HK-2 (cell line): ENCODE measurements around the gene CX3CR1.
"Not testable (repeated sequence)": the region's sequence is repeated elsewhere in the genome, so short reads cannot be mapped to it uniquely, and the experiment has no call there.

ENCODE experiments used
- DNase-seq: peaks from one replicate; pipeline ENCODE4 v3.0.0-alpha.2; 2018; ENCODE audit not compliant: unreplicated experiment

The CX3CR1 gene, protein sequence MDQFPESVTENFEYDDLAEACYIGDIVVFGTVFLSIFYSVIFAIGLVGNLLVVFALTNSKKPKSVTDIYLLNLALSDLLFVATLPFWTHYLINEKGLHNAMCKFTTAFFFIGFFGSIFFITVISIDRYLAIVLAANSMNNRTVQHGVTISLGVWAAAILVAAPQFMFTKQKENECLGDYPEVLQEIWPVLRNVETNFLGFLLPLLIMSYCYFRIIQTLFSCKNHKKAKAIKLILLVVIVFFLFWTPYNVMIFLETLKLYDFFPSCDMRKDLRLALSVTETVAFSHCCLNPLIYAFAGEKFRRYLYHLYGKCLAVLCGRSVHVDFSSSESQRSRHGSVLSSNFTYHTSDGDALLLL

DNA sequence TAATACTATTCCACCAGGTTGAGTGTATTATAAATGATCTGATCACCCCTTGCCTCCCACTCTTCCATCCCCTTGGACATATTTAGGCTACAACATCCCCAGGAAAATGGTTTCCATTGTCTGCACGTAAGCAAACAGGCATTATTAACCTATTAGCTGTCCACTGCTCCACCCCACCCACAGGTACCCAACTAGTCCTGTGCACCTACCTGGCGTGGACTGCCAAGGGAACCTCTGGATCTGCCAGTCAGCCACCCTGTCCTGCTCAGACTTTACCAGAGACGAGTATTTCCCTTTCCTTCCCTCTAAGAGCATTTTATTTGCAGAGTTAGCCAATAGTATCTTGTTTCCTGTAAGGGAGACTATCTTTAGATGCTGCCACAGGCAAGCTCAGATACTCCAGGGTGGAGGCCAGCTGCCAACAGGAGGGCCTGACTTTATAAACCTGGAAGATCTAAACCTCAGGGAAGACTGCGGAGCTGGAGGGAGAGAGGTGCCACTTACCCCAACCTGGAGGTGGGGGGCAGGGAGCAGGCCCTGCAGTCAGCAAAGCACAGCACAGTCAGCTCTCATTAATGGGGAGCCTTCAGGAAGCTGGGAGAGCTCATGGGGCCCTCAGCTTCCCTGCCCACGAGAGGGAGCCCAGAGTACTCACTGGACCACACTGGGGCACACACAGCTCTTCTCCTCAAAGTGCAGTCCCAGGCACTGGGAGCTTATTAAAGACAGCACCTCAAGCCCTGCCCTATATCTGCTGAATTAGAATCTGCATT lies at the start of gene CX3CR1:
CX3CR1 (minus strand) TSS at position 292 of the 773 bp plus-strand sequence. CDS start 13,527 bp downstream, outside the sequence.
- no peak for DNase-seq

DNA sequence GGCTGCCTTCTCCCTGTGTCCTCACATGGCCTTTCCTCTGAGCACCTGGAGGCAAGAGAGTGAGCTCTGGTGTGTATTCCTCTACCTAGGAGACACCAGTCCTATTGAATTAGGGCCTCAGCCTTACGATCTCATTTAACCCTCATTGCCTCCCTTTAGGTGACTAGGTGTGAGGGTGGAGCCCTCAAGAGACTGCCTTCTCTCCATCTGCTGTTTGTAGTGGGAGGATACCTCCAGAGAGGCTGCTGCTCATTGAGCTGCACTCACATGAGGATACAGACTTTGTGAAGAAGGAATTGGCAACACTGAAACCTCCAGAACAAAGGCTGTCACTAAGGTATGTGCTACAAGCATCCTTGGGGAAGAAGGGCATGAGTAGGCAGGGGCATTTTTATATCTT lies 49.7 kb upstream of the CX3CR1 start, which contains the start of gene CCR8:
CCR8 (plus strand) TSS at position 217 of the 400 bp plus-strand sequence. CDS start 2,623 bp downstream, outside the sequence.
- DNase-seq, result no peak

DNA sequence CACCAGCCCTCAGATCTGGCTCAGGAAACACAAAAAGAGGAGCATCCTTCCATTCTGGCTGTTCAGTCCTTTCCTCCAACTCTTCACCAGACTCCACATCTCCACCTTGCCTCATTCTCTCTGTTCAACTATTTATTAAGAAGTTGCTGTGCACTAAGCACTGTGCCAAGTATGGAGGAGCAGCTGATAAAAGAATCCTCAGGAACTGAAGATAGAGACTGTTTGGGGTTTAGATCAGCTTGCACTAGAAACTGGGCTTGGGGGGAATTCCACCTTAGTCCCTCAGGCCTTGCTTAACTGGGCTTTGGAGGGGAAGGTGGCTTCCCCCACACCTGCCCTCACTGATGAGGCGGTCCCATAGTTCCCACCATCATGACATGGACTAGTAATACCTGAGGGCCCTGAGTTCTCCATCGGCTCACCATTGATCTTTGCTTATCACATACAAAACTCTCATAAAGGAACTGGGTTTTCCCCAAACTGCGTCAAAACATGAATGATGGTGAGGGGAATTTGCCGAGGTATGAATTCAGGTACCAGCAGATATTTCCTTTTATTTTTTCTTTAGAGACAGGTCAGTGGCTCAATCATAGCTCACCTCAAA lies 48.0 kb upstream of the CX3CR1 start:
- no peak for DNase-seq

DNA sequence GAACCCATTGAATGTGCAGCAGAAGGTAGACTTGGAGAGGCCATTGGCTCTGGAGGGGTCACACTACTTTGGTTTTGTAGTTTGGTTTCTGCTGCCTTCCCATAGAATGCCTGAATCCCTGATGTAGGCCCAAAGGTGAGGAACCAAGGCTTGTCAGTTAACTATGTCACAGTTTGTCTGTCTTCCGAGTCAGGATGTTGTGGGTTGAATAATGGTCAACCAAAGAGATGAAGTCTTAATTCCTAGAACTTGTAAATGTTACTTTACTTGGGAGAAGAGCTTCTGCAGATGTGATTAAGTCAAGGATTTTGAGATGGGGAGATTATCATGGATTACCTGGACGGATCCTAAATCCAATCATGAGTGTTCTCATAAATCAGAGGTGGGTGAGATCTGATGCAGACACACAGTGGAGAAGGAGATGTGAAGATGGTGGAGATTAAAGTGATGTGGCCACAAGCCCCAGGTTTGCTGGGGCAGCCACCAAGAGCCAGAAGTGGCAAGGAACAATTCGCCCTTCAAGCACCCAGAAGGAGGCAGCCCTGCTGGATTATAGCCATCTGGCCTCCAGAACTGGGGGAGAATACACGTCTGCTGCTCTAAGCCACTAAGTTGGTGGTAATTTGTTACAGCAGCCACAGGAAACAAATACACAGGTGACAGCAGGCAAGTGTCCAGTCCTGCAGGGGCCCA lies 47.4 kb upstream of the CX3CR1 start:
- DNase-seq, result no peak

DNA sequence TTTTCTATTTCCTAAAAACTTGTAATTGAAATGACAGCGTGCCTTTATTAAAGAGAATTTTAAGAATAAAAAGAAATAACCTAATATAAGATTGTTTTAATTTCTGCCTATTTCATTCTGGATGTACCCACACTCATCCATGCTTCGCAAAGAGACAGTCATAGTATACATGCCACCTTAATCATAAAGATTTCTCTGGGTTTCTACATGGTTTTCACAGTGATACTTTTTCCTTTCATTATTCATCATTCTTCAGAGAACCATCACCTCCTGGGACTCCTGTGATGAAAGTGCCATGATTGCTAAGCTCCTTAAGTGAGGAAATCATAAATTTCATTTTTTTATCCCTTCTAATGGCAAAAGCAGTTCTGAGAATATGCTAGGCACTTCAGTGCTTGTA lies 45.4 kb upstream of the CX3CR1 start:
- no peak for DNase-seq

DNA sequence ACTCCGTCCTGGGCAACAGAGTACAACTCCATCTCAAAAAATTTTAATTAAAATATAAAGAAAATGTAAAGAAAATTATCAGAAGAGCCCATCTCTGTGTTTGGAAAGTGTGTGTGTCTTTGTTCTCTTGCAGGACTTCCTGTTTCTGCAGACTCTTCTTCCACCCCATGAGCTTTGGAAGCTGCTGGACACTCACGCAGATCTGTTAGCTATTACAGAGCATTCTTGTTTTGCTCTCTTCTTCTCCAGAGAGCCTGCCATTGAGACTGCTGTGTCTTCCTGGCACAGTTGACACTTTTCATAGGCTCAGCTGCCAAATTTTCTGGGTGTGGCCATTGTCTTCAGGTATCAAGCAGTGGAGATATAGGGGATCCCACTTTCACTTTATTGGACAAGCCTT lies 43.7 kb upstream of the CX3CR1 start:
- no peak for DNase-seq

DNA sequence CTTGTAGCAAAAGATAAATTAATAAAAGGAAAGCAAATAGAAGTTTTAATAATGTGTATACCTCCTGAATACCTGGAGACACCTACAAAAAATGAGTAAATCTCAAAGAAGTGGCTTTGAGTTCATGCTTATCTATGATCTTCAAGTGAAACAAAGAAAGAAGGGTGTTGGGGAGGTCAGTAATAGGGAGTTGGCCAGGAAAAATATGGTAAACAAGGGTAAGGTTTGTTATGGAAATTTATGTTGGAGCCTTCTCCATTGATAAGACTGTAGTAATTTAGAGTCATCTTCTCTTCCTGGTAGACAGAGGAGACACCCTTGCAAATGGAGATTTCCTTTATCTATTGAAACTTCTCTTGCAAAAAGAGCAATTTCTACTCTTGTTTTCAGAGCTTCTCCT lies 43.1 kb upstream of the CX3CR1 start:
- DNase-seq, result no peak

DNA sequence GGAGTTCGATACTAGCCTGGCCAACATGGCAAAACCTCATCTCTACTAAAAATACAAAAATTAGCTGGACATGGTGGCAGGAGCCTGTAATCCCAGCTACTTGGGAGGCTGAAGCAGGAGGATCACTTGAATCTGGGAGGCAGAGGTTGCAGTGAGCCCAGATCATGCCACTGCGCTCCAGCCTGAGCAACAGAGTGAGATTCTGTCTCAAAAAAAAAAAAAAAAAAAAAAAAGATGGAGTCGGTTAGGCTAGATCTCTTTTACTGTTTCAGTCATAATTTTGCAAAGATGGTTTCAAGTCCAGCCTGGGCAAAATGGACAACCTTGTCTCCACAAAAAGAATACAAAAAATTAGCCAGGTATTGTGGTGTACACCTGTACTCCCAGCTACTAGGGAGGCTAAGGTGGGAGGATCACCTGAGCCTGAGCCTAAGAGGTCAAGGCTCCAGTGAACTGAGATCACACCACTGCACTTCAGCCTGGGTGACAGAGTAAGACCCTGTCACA lies 42.4 kb upstream of the CX3CR1 start:
- DNase-seq, result not testable (repeated sequence)

DNA sequence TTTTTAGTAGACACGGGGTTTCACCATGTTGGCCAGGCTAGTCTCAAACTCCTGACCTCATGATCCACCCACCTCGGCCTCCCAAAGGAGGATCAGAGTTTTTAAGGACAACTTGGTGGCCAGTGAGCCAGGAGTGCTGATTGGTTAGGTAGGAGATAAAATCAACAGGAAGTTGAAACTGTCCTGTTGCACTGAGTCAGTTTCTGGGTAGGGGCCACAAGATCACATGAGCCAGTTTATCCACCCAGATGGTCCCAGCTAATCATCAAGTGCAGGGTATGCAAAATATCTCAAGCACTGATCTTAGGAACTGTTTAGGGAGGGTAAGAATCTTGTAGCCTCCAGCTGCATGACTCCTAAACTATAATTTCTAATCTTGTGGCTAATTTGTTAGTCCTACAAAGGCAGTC lies 41.7 kb upstream of the CX3CR1 start:
- not testable (repeated sequence) for DNase-seq

DNA sequence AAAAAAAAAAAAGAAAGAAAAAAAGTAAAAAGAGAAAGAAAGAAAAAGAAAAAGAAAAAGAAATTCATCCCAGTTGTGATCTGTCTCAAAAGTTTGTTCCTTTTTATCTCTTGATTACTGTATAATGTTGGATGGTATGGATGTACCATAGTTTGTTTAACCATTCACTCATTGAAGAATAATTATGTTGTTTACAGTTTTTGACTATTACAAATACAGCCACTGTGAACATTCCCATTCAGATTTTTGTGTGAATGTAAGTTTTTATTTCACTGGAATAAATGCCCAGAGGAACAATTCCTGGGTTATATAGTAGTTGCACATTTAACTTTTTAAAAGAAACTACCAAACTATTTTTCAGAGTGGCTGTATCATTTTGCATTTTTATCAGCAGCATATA lies 39.4 kb upstream of the CX3CR1 start:
- DNase-seq, result no peak

DNA sequence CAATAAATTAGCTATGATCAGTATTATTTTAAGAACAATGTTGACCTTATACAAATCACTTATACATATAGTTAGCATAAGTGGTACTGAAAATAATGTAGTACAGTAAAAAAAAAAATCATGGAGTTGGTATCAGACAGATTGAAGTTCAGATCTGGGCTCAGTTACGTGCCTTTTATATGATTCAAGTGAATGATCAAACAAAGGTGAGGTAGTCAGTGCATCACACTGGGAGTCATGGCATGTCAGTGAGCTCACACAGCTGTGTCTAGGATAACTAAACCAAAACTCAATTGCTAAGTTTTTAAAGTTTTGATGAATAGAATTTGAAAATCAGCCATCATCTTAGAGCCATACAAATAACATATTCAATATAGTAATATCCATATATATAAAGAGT lies 38.5 kb upstream of the CX3CR1 start:
- DNase-seq, result no peak

DNA sequence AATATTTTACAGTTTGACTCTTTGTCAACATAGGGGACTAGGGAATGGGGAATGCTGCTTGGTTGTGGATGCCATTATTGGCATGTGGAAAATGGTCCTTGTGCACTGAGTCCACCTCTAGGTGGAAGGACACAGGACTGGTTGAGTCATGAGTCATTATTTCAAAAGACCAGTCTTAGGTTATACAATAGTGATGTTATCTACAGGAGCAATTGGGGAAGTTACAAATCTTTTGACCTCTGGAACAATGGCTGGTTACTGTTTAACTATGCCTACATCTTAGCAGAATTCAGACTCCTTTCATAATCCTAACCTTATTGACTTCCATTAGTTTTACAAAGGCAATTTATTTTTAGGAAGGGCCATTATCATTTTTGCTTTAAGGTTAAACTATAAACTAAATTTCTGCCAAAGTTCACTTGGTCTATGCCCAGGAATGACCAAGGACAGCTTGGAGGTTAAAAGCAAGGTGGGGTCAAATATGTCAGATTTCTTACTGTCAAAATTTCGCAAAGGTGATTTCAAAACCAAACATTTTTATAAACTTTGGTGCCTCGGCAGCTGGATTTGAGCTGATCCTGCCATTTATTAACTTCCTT lies 37.8 kb upstream of the CX3CR1 start:
- DNase-seq, result no peak

DNA sequence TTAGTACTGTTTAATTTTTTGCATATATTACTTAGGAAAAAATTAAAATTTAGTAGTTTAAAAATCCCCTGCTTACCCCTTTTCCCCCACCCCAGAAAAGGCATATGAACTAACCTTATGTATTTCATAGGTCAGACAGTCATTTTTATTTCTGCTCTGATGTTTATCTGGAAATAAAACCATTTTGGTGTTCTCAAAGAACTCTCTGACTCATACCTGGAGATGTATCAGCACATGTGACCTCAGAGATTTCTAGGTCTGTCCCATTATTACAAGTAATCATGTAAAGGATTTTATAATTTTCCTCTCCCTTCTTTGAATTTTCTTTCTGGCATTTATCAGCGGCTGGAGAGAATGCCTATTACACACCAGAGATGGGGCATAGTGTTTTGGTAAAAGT lies 35.6 kb upstream of the CX3CR1 start:
- DNase-seq, result no peak

DNA sequence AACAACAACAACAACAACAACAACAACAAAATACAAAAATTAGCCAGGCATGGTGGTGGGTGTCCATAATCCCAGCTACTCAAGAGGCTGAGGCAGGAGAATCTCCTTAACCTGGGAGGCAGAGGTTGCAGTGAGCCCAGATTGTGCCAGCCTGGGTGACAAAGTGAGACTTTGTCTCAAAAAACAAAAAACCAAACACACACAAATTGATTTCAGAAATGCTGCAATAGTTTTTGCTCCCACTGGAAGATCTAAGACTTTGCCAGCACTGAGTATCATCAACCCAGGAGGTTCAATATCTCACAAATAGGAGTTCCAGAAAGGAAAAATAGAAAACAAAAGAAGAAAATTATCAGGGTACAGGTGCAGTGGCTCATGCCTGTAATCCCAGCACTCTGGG lies 33.5 kb upstream of the CX3CR1 start:
- no peak for DNase-seq

DNA sequence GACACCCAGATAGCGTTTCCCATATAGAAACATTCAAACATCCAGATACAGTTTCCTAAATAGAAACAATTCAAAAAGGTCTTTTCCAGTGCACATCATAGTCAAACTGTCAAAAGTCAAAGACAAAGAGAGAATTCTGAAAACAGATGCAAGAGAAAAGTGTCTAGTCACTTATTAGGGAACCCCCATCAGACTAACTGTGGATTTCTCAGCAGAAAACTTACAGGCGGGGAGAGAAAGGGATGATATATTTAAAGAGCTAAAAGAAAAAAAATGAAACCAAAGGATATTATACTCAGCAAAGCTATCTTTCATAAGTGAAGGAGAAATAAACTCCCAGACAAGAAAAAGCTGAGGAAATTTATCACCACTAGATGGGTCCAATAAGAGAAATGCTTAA lies 22.3 kb upstream of the CX3CR1 start:
- no peak for DNase-seq

DNA sequence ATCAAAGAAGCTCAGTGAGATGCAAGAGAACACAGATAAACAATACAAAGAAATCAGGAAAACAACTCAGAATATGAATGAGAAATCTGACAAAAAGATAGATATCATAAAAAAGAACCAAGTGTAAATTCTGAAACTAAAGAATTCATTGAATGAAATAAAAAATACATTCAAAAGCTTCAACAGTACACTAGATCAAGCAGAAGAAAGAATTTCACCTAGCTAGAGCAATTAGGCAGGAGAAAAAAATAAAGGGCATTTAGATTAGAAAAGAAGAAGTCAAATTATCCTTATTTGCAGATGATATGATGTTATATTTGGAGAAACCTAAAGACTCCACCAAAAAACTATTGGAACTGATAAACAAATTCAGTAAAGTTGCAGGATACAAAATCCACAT lies 19.4 kb upstream of the CX3CR1 start:
- no peak for DNase-seq

DNA sequence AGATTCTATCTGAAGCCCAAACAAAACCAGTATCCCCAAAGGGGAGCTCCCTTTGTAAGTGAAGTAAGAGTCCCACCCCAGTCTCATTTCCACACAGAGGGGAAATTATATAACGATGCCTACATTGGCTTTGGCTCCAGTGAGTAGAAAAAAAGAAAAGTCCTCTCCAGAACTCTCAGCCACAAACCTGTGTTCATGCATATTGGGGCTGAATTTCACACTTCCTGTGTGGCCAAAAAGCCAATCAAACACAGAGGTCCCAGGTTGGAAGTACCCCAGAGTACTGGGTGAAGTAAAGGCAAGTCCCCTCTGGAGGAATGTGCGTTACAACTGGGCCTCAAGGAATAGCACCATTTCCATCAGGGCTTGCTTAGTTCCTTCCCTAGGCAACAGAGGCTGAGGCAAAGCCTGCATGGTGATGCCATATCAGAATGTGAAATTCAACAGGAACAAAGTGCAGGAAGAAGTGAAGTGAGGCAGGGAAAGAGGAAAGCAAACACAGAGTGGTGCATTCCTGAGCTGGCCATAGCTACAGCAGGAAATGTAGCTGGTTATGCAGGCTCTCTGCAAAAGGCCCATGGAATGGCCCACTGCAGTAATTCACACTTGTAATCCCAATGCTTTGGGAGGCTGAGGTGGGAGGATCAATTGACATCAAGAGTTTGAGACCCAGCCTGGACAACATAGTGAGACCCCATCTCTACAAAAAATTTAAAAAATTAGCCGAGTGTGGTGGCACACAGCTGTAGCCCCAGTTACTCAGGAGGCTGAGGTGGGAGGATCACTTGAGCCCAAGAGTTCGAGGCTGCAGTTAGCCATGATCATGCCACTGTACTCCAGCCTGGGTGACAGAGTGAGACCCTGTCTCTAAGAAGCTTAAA lies 16.6 kb upstream of the CX3CR1 start:
- no peak for DNase-seq

DNA sequence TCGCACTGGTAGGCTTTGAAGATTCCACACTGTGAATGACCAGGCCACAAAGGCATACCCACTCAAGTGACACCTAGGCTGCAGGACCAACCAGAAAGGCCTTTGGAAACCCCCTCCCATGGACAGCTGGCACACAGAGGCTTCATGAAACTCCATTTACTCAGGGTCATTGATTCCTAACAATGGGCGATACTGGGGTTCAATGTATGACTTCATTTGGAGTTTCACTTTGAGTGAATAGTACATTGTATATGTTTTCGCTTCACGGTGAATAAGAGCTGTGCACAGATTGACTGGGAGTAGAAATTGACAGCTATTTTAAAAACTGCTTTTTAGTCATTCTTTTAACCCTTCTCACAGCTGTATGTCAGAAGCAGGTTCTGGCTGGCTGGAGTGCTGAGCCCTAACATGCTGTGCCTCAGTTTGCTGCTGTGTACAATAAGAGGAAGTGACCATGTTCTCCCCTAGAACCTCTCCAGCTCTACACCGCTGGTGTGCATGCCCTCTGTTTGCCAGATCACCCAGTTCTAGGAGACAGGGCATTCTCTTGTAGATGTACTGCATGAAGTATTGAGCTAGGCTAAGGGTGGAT lies 15.4 kb upstream of the CX3CR1 start:
- DNase-seq, result no peak

DNA sequence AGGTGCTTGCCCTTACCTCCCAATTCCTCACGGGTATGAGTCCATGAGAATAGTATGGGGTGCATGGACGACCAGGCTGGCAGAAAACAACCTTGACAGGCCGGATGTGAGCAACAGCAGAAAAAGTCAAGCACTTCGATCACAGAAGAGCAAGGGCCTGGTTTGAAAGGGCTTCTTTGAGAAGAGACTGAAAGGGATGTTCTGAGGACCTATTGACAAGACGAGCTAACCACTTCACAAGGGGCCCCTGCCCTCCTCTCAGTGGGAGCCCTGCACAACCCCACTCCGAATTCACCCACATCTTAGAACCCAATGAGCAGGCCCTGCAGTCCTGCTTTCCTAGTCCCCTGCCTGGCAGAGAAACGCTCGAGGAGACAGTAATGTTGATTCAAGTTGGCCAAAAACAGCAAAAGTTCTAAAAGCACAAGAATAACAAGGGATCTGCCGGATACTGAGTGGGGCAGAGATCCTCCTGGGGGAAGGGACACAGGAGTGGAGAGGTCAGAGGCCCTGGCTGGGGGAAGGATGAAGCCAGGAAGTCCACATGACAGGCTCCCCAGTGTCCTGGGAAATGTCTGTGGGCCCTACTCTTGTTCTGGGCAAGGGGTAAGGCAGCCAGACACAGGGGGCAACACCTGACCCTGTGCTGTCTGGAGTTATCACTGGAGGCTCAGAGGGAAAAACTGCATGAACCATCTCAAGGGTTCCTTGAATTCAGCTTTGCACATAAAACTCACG lies 14.8 kb upstream of the CX3CR1 start:
- no peak for DNase-seq
